Neural progenitor cell (in vitro differentiated cells): ENCODE data around the gene CALY.

Experiments
- CTCF ChIP-seq: fragments of 200-600 bp; sonication (generic); IDR thresholded peaks from 2 replicates; pipeline ENCODE4 v1.5.1; 2017; ENCODE audit warnings: antibody characterized with exemption, mild to moderate bottlenecking
- EZH2 ChIP-seq: fragments of 200-600 bp; sonication (generic); IDR thresholded peaks from 2 replicates; pipeline ENCODE4 v1.6.1; 2017; ENCODE audit warnings: antibody characterized with exemption, mild to moderate bottlenecking, moderate library complexity
- EZH2phosphoT487 ChIP-seq: fragments of 200-600 bp; sonication (generic); IDR thresholded peaks from 2 replicates; pipeline ENCODE4 v1.6.1; 2017; ENCODE audit warnings: antibody characterized with exemption

- no peak for TF ChIP-seq CTCF
- TF ChIP-seq EZH2, result no peak
- TF ChIP-seq EZH2phosphoT487, result no peak
These were observed 8.0 kb downstream of the CALY start for GRCh38 chr10:133328358-133329343.
